ENCODE results near the gene ARHGAP22.

The ARHGAP22 gene

GRCh38 chr10:48455392-48456151, 149.3 kb downstream of the ARHGAP22 start:
- peak in 1 of 2 donors; percentile 62 for DNase-seq
- no peak for TF ChIP-seq CTCF (IDR thresholded peaks at IDR 0.05)
- intact Hi-C loops (cut with DNase I; ENCODE audit: low total_unique reads) = no loop called here
- H3K36me3 ChIP-seq = peaks cover 0 to 8% (median 0%) of the 10 kb centered on the region in 3 donors
- no peaks in the 10 kb centered on the region for H3K27me3 ChIP-seq
- no peak overlapping the region for H3K4me3 ChIP-seq
- H3K4me1 ChIP-seq = no peaks in the 10 kb centered on the region
- H3K27ac ChIP-seq = no peak overlapping the region
- no peaks in the 10 kb centered on the region for H3K9me3 ChIP-seq

GRCh38 chr10:48455055-48455391, 149.8 kb downstream of the ARHGAP22 start:
- Histone ChIP-seq H3K9me3 (no peaks in the 10 kb centered on the region), H3K27me3 (no peaks in the 10 kb centered on the region), H3K4me3 (no peak overlapping the region), H3K27ac (no peak overlapping the region), H3K4me1 (no peaks in the 10 kb centered on the region), H3K36me3 (peaks cover 0 to 12% (median 0%) of the 10 kb centered on the region in 3 donors)
- TF ChIP-seq CTCF (IDR thresholded peaks at IDR 0.05) = no peak
- no peak for DNase-seq
- intact Hi-C loops (cut with DNase I; ENCODE audit: low total_unique reads) = no loop called here

- Histone ChIP-seq H3K36me3 (peaks cover 0 to 13% (median 0%) of the 10 kb centered on the region in 3 donors), H3K27me3 (no peaks in the 10 kb centered on the region), H3K27ac (no peak overlapping the region), H3K4me1 (no peaks in the 10 kb centered on the region), H3K9me3 (no peaks in the 10 kb centered on the region), H3K4me3 (no peak overlapping the region)
- DNase-seq = peak in 1 of 2 donors; percentile 57
- intact Hi-C loops (cut with DNase I; ENCODE audit: low total_unique reads) = no loop called here
- no peak for TF ChIP-seq CTCF (IDR thresholded peaks at IDR 0.05)
Measured at GRCh38 chr10:48454302-48455054, 150.4 kb downstream of the ARHGAP22 start.

GRCh38 chr10:48453451-48454301, 151.2 kb downstream of the ARHGAP22 start:
- Histone ChIP-seq H3K36me3 (peaks cover 0 to 13% (median 0%) of the 10 kb centered on the region in 3 donors), H3K27me3 (no peaks in the 10 kb centered on the region), H3K27ac (no peak overlapping the region), H3K4me1 (no peaks in the 10 kb centered on the region), H3K9me3 (no peaks in the 10 kb centered on the region), H3K4me3 (no peak overlapping the region)
- peak in 1 of 2 donors; percentile 58 for DNase-seq
- no peak for TF ChIP-seq CTCF (IDR thresholded peaks at IDR 0.05)
- intact Hi-C loops (cut with DNase I; ENCODE audit: low total_unique reads) = no loop called here

GRCh38 chr10:48452879-48453412, 151.9 kb downstream of the ARHGAP22 start:
- Histone ChIP-seq H3K9me3 (no peaks in the 10 kb centered on the region), H3K36me3 (peaks cover 0 to 13% (median 0%) of the 10 kb centered on the region in 3 donors)
- DNase-seq = no peak

More at GRCh38 chr10:48452879-48453412, 151.9 kb downstream of the ARHGAP22 start:
- no peak for TF ChIP-seq CTCF (IDR thresholded peaks at IDR 0.05)
- H3K27ac ChIP-seq = no peak overlapping the region
- H3K4me3 ChIP-seq = no peak overlapping the region
- H3K27me3 ChIP-seq = no peaks in the 10 kb centered on the region
- intact Hi-C loops (cut with DNase I; ENCODE audit: low total_unique reads) = no loop called here
- no peaks in the 10 kb centered on the region for H3K4me1 ChIP-seq
